ENCODE results near the gene NLRC5.
"Not testable (repeated sequence)": the region's sequence is repeated elsewhere in the genome, so short reads cannot be mapped to it uniquely, and the experiment has no call there.

GRCh38 chr16:57063189-57063588, 73.8 kb downstream of the NLRC5 start:
- TF ChIP-seq CTCF (IDR thresholded peaks at IDR 0.05 in 2 of 3, conservative IDR thresholded peaks at IDR 0.05 in 1 of 3; ENCODE audit: insufficient read depth in 2 of 3, low read depth in 1 of 3, low read length in 3 of 3); EP300 (IDR thresholded peaks at IDR 0.05; ENCODE audit: low read length); EHMT2 (IDR thresholded peaks at IDR 0.05); POLR2A (conservative IDR thresholded peaks at IDR 0.05); RCOR1 (IDR thresholded peaks at IDR 0.05; ENCODE audit: borderline replicate concordance in 1 of 2, low read depth in 2 of 2, low read length in 2 of 2): not testable (repeated sequence)
